ENCODE measurements around the gene NAPEPLD.
A peak's percentile ranks its signal among the peaks of the same experiment; 100 is the strongest.
"Not testable (repeated sequence)": the region's sequence is repeated elsewhere in the genome, so short reads cannot be mapped to it uniquely, and the experiment has no call there.

NAPEPLD gene

GRCh38 chr7:103113164-103113563 lies 35.7 kb downstream of the NAPEPLD start:
- no peak overlapping the region for H3K4me3 ChIP-seq (replicated peaks in 1 of 2; ENCODE audit: low read depth in 2 of 2, low read length in 2 of 2)
- DNase-seq (ENCODE audit: low read depth in 2 of 2) = peak; percentile 92 to 96
- TF ChIP-seq, protein P1, sequence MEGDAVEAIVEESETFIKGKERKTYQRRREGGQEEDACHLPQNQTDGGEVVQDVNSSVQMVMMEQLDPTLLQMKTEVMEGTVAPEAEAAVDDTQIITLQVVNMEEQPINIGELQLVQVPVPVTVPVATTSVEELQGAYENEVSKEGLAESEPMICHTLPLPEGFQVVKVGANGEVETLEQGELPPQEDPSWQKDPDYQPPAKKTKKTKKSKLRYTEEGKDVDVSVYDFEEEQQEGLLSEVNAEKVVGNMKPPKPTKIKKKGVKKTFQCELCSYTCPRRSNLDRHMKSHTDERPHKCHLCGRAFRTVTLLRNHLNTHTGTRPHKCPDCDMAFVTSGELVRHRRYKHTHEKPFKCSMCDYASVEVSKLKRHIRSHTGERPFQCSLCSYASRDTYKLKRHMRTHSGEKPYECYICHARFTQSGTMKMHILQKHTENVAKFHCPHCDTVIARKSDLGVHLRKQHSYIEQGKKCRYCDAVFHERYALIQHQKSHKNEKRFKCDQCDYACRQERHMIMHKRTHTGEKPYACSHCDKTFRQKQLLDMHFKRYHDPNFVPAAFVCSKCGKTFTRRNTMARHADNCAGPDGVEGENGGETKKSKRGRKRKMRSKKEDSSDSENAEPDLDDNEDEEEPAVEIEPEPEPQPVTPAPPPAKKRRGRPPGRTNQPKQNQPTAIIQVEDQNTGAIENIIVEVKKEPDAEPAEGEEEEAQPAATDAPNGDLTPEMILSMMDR (IDR thresholded peaks at IDR 0.05; ENCODE audit: low read depth, low read length) = no peak

DNA sequence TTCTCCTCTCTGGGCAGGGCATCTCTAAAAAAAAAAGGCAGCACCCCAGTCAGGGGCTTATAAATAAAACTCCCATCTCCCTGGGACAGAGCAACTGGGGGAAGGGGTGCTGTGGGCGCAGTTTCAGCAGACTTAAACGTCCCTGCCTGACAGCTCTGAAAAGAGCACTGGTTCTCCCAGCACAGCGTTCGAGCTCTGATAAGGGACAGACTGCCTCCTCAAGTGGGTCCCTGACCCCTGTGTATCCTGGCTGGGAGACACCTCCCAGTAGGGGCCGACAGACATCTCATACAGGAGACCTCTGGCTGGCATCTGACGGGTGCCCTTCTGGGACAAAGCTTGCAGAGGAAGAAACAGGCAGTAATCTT lies 42.2 kb downstream of the NAPEPLD start:
- DNase-seq (ENCODE audit: low read depth in 2 of 2); H3K4me3 ChIP-seq (replicated peaks in 1 of 2; ENCODE audit: low read depth in 2 of 2, low read length in 2 of 2): not testable (repeated sequence)

DNA sequence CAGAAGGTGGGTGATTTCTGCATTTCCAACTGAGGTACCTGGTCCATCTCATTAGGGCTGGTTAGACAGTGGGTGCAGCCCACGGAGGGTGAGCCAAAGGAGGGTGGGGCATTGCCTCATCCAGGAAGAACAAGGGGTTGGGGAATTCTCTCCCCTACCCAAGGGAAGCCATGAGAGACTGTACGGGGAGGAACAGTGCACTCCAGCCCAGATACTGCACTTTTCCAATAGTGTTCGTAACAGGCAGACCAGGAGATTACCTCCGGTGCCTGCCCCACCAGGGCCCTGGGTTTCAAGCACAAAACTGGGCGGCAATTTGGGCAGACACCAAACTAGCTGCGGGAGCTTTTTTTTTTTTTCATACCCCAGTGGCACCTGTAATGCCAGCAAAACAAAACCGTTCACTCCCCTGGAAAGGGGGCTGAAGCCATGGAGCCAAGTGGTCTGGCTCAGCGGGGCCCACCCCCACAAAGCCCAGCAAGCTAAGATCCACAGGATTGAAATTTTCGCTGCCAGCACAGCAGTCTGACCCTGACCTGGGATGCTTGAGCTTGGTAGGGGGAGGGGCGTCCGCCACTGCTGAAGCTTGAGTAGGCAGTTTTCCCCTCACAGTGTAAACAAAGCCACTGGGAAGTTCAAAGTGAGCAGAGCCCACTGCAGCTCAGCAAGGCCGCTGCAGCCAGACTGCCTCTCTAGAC lies 42.7 kb downstream of the NAPEPLD start:
- H3K4me3 ChIP-seq (replicated peaks in 1 of 2; ENCODE audit: low read depth in 2 of 2, low read length in 2 of 2) = no peak overlapping the region
- no peak for DNase-seq (ENCODE audit: low read depth in 2 of 2)
- TF ChIP-seq, protein P1 (IDR thresholded peaks at IDR 0.05; ENCODE audit: low read depth, low read length) = no peak

DNA sequence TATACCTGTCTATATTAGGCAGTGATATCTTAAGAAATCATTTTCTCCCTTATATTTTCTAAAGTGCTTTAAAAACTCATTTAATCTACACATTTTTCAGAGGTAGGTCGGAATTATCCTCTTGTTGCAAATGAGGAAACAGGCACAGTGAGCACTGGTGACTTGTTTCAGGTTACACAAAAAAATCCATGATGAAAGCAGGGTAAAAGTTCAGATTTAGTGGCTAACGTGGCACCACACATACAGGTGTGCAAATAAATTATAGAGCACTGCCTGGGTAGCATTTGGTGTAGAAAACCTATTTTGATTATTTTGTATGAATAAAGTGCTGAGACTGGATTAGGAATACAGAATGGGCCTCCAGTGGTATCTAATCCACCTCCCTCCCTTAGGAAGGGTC lies 47.4 kb downstream of the NAPEPLD start:
- DNase-seq (ENCODE audit: low read depth in 2 of 2) = no peak
- TF ChIP-seq, protein P1 (IDR thresholded peaks at IDR 0.05; ENCODE audit: low read depth, low read length) = no peak

GRCh38 chr7:103100348-103100747 lies 48.6 kb downstream of the NAPEPLD start:
- H3K4me3 ChIP-seq (replicated peaks in 1 of 2; ENCODE audit: low read depth in 2 of 2, low read length in 2 of 2) = no peak overlapping the region
- TF ChIP-seq, protein P1 (IDR thresholded peaks at IDR 0.05; ENCODE audit: low read depth, low read length) = no peak
- DNase-seq (ENCODE audit: low read depth in 2 of 2) = no peak

More for the DNA sequence above, 47.4 kb downstream of the NAPEPLD start:
- no peak overlapping the region for H3K4me3 ChIP-seq (replicated peaks in 1 of 2; ENCODE audit: low read depth in 2 of 2, low read length in 2 of 2)

- no peak for DNase-seq (ENCODE audit: low read depth in 2 of 2)
- TF ChIP-seq, protein P1 (IDR thresholded peaks at IDR 0.05; ENCODE audit: low read depth, low read length) = no peak
These were observed 51.9 kb downstream of the NAPEPLD start for GRCh38 chr7:103097041-103097440.

GRCh38 chr7:103095558-103095957 lies 53.3 kb downstream of the NAPEPLD start:
- DNase-seq (ENCODE audit: low read depth in 2 of 2); H3K4me3 ChIP-seq (replicated peaks in 1 of 2; ENCODE audit: low read depth in 2 of 2, low read length in 2 of 2): not testable (repeated sequence)

More at GRCh38 chr7:103097041-103097440, 51.9 kb downstream of the NAPEPLD start:
- H3K4me3 ChIP-seq (replicated peaks in 1 of 2; ENCODE audit: low read depth in 2 of 2, low read length in 2 of 2) = no peak overlapping the region

DNA sequence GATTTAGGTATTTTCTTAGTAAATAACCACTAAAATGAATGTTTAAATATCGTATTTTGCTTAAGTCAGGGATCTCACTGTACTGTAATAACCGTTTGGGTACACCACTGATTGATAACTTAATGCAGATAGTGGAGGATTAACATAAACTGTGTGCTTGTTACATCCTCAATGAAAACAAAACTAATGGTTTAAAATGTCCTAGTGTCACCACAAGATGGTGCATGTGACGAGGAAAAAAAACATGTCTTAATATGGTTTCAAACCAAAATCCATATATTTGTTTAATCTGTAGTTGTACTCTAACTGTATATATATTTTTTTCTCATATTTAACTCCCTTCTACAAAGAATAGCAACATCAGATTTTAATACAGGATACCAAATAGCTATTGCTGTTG lies 54.8 kb downstream of the NAPEPLD start:
- TF ChIP-seq, protein P1 (IDR thresholded peaks at IDR 0.05; ENCODE audit: low read depth, low read length) = peak; percentile 1
- DNase-seq (ENCODE audit: low read depth in 2 of 2) = peak; percentile 17
- no peak overlapping the region for H3K4me3 ChIP-seq (replicated peaks in 1 of 2; ENCODE audit: low read depth in 2 of 2, low read length in 2 of 2)
